Hypothalamus (tissue), 51 donors: ENCODE measurements around the gene DCLRE1C.
"Not testable (repeated sequence)": the region's sequence is repeated elsewhere in the genome, so short reads cannot be mapped to it uniquely, and the experiment has no call there.

Experiments used
- DNase-seq, 51 donors: peaks; one replicate each; lab custom pipeline; 2025; lab: John Stamatoyannopoulos, UW

The DCLRE1C gene

GRCh38 chr10:14954001-14954770 lies at the start of gene DCLRE1C:
Gene DCLRE1C, minus strand, starts transcription at chr10:14954096. Its CDS starts 86 bp downstream, at chr10:14954010.
- peak; percentile 25 to 93 (median 84) for DNase-seq

- DNase-seq: peak in 2 of 51 donors; percentile 3 to 10
These were observed 42.2 kb upstream of the DCLRE1C start for GRCh38 chr10:14995964-14996565.

- not testable (repeated sequence) for DNase-seq
These were observed 39.9 kb upstream of the DCLRE1C start for GRCh38 chr10:14993500-14994455.

GRCh38 chr10:14992336-14992735 lies 38.4 kb upstream of the DCLRE1C start:
- not testable (repeated sequence) for DNase-seq

GRCh38 chr10:14991035-14991749 lies 37.3 kb upstream of the DCLRE1C start:
- not testable (repeated sequence) for DNase-seq

- not testable (repeated sequence) for DNase-seq
These were observed 35.7 kb upstream of the DCLRE1C start for GRCh38 chr10:14989552-14989951.

GRCh38 chr10:14982744-14983143 lies 28.8 kb upstream of the DCLRE1C start:
- no peak for DNase-seq

GRCh38 chr10:14975672-14976273 lies 21.9 kb upstream of the DCLRE1C start:
- DNase-seq: no peak

- not testable (repeated sequence) for DNase-seq
These were observed 20.5 kb upstream of the DCLRE1C start for GRCh38 chr10:14974153-14974998.

- DNase-seq: peak in 2 of 51 donors; percentile 2 to 15
These were observed 18.1 kb upstream of the DCLRE1C start for GRCh38 chr10:14971867-14972448.

GRCh38 chr10:14967897-14968296 lies 14.0 kb upstream of the DCLRE1C start:
- DNase-seq: no peak

GRCh38 chr10:14959221-14960057 lies 5.5 kb upstream of the DCLRE1C start, which contains the start of gene MEIG1:
Gene MEIG1, plus strand, starts transcription at chr10:14959388. Its CDS starts 7,081 bp downstream, at chr10:14966469.
- peak; percentile 77 to 100 (median 95) for DNase-seq

GRCh38 chr10:14958872-14959220 lies 5.0 kb upstream of the DCLRE1C start:
- no peak for DNase-seq

- no peak for DNase-seq
These were observed 1.0 kb upstream of the DCLRE1C start for GRCh38 chr10:14954934-14955333.

- peak in 20 of 51 donors; percentile 15 to 89 (median 56) for DNase-seq
These were observed 384 bp downstream of the DCLRE1C start for GRCh38 chr10:14953424-14954000.

GRCh38 chr10:14952851-14953423 lies 959 bp downstream of the DCLRE1C start:
- no peak for DNase-seq

- DNase-seq: no peak
These were observed 4.6 kb downstream of the DCLRE1C start for GRCh38 chr10:14949291-14949690.
